ENCODE measurements around the gene FERMT3. TPM values are rescaled to one million over a fixed set of nuclear protein-coding genes. Genes with fewer than 3 reads are reported as not detected.

Gene FERMT3
- total RNA-seq, 1 donor from 2014 or later, result 4.7 TPM

GRCh38 chr11:64265176-64266160 lies 58.9 kb downstream of the FERMT3 start:
- H3K27me3 ChIP-seq (ENCODE audit: control insufficient read depth in 3 of 3, insufficient read depth in 3 of 3, low read length in 3 of 3), result no peaks in the 10 kb centered on the region

GRCh38 chr11:64266339-64266738 lies 59.8 kb downstream of the FERMT3 start:
- Histone ChIP-seq H3K27ac (ENCODE audit: low read depth, low read length) (no peak overlapping the region), H3K4me3 (ENCODE audit: low read length in 3 of 3) (no peak overlapping the region), H3K36me3 (ENCODE audit: control insufficient read depth in 3 of 3, insufficient read depth in 3 of 3, low read length in 3 of 3) (peaks cover 19 to 34% (median 30%) of the 10 kb centered on the region in 3 donors), H3K4me1 (ENCODE audit: control insufficient read depth in 3 of 3, insufficient read depth in 3 of 3, low read length in 3 of 3) (peaks cover 16 to 26% (median 21%) of the 10 kb centered on the region in 3 donors), H3K9me3 (ENCODE audit: control insufficient read depth in 3 of 3, low read length in 3 of 3) (no peaks in the 10 kb centered on the region), H3K9ac (ENCODE audit: low read depth in 1 of 3, low read length in 3 of 3) (no peak overlapping the region), H3K27me3 (ENCODE audit: control insufficient read depth in 3 of 3, insufficient read depth in 3 of 3, low read length in 3 of 3) (no peaks in the 10 kb centered on the region)

More at GRCh38 chr11:64265176-64266160, 58.9 kb downstream of the FERMT3 start:
- Histone ChIP-seq H3K4me1 (ENCODE audit: control insufficient read depth in 3 of 3, insufficient read depth in 3 of 3, low read length in 3 of 3) (peaks cover 16 to 26% (median 19%) of the 10 kb centered on the region in 3 donors), H3K27ac (ENCODE audit: low read depth, low read length) (no peak overlapping the region), H3K36me3 (ENCODE audit: control insufficient read depth in 3 of 3, insufficient read depth in 3 of 3, low read length in 3 of 3) (peaks cover 22 to 36% (median 32%) of the 10 kb centered on the region in 3 donors), H3K9me3 (ENCODE audit: control insufficient read depth in 3 of 3, low read length in 3 of 3) (no peaks in the 10 kb centered on the region), H3K4me3 (ENCODE audit: low read length in 3 of 3) (no peak overlapping the region), H3K9ac (ENCODE audit: low read depth in 1 of 3, low read length in 3 of 3) (no peak overlapping the region)

- Histone ChIP-seq H3K9me3 (ENCODE audit: control insufficient read depth in 3 of 3, low read length in 3 of 3) (no peaks in the 10 kb centered on the region), H3K4me3 (ENCODE audit: low read length in 3 of 3) (no peak overlapping the region), H3K27me3 (ENCODE audit: control insufficient read depth in 3 of 3, insufficient read depth in 3 of 3, low read length in 3 of 3) (no peaks in the 10 kb centered on the region), H3K4me1 (ENCODE audit: control insufficient read depth in 3 of 3, insufficient read depth in 3 of 3, low read length in 3 of 3) (peaks cover 23 to 32% (median 31%) of the 10 kb centered on the region in 3 donors), H3K27ac (ENCODE audit: low read depth, low read length) (peak overlapping the region; percentile 96), H3K9ac (ENCODE audit: low read depth in 1 of 3, low read length in 3 of 3) (peak overlapping the region; percentile 33 to 91 (median 38)), H3K36me3 (ENCODE audit: control insufficient read depth in 3 of 3, insufficient read depth in 3 of 3, low read length in 3 of 3) (peaks cover 19 to 28% (median 27%) of the 10 kb centered on the region in 3 donors)
Measured at GRCh38 chr11:64267207-64267945, 60.9 kb downstream of the FERMT3 start.

- Histone ChIP-seq H3K36me3 (ENCODE audit: control insufficient read depth in 3 of 3, insufficient read depth in 3 of 3, low read length in 3 of 3) (peaks cover 13 to 23% (median 19%) of the 10 kb centered on the region in 3 donors), H3K27ac (ENCODE audit: low read depth, low read length) (peak overlapping the region; percentile 96), H3K4me3 (ENCODE audit: low read length in 3 of 3) (peak overlapping the region; percentile 78 to 84 (median 80)), H3K9ac (ENCODE audit: low read depth in 1 of 3, low read length in 3 of 3) (peak overlapping the region; percentile 87 to 91 (median 90)), H3K9me3 (ENCODE audit: control insufficient read depth in 3 of 3, low read length in 3 of 3) (no peaks in the 10 kb centered on the region), H3K4me1 (ENCODE audit: control insufficient read depth in 3 of 3, insufficient read depth in 3 of 3, low read length in 3 of 3) (peaks cover 24 to 34% (median 32%) of the 10 kb centered on the region in 3 donors), H3K27me3 (ENCODE audit: control insufficient read depth in 3 of 3, insufficient read depth in 3 of 3, low read length in 3 of 3) (no peaks in the 10 kb centered on the region)
Measured at GRCh38 chr11:64268025-64268892, 61.7 kb downstream of the FERMT3 start.

GRCh38 chr11:64268893-64269539 lies 62.5 kb downstream of the FERMT3 start:
- H3K4me1 ChIP-seq (ENCODE audit: control insufficient read depth in 3 of 3, insufficient read depth in 3 of 3, low read length in 3 of 3), result peaks cover 24 to 34% (median 32%) of the 10 kb centered on the region in 3 donors
- H3K36me3 ChIP-seq (ENCODE audit: control insufficient read depth in 3 of 3, insufficient read depth in 3 of 3, low read length in 3 of 3), result peaks cover 9 to 19% (median 16%) of the 10 kb centered on the region in 3 donors
- H3K4me3 ChIP-seq (ENCODE audit: low read length in 3 of 3), result peak overlapping the region; percentile 78 to 84 (median 80)
- peak overlapping the region; percentile 96 for H3K27ac ChIP-seq (ENCODE audit: low read depth, low read length)
- H3K27me3 ChIP-seq (ENCODE audit: control insufficient read depth in 3 of 3, insufficient read depth in 3 of 3, low read length in 3 of 3), result no peaks in the 10 kb centered on the region
- no peaks in the 10 kb centered on the region for H3K9me3 ChIP-seq (ENCODE audit: control insufficient read depth in 3 of 3, low read length in 3 of 3)
- H3K9ac ChIP-seq (ENCODE audit: low read depth in 1 of 3, low read length in 3 of 3), result peak overlapping the region; percentile 87 to 91 (median 90)

- Histone ChIP-seq H3K9ac (ENCODE audit: low read depth in 1 of 3, low read length in 3 of 3) (peak overlapping the region; percentile 95 to 96 (median 96)), H3K4me1 (ENCODE audit: control insufficient read depth in 3 of 3, insufficient read depth in 3 of 3, low read length in 3 of 3) (peaks cover 24 to 34% (median 32%) of the 10 kb centered on the region in 3 donors), H3K27me3 (ENCODE audit: control insufficient read depth in 3 of 3, insufficient read depth in 3 of 3, low read length in 3 of 3) (no peaks in the 10 kb centered on the region), H3K9me3 (ENCODE audit: control insufficient read depth in 3 of 3, low read length in 3 of 3) (no peaks in the 10 kb centered on the region), H3K36me3 (ENCODE audit: control insufficient read depth in 3 of 3, insufficient read depth in 3 of 3, low read length in 3 of 3) (peaks cover 9 to 19% (median 13%) of the 10 kb centered on the region in 3 donors), H3K27ac (ENCODE audit: low read depth, low read length) (peak overlapping the region; percentile 96), H3K4me3 (ENCODE audit: low read length in 3 of 3) (peak overlapping the region; percentile 98 to 99 (median 98))
Measured at GRCh38 chr11:64269540-64270220, 63.2 kb downstream of the FERMT3 start.

Other genes starting within 250 kb of the FERMT3 start
- gene COX8A, start 232.1 kb upstream of the FERMT3 start, total RNA-seq, result 481 TPM
- 18.3 TPM for gene OTUB1, start 220.3 kb upstream of the FERMT3 start, total RNA-seq
- 0.52 TPM for gene FLRT1, start 170.8 kb upstream of the FERMT3 start, total RNA-seq
- 91.9 TPM for gene MACROD1, start 40.6 kb upstream of the FERMT3 start, total RNA-seq
- gene STIP1, start 20.6 kb upstream of the FERMT3 start, total RNA-seq, result 69.9 TPM
- 53.2 TPM for gene TRPT1, start 19.5 kb downstream of the FERMT3 start, total RNA-seq
- 17.2 TPM for gene NUDT22, start 19.6 kb downstream of the FERMT3 start, total RNA-seq
- gene DNAJC4, start 23.8 kb downstream of the FERMT3 start, total RNA-seq, result 18.8 TPM
- gene VEGFB, start 27.9 kb downstream of the FERMT3 start, total RNA-seq, result 24.5 TPM
- 26.1 TPM for gene FKBP2, start 34.4 kb downstream of the FERMT3 start, total RNA-seq
- 95.0 TPM for gene PPP1R14B, start 40.2 kb downstream of the FERMT3 start, total RNA-seq
- 9.4 TPM for gene PLCB3, start 44.8 kb downstream of the FERMT3 start, total RNA-seq
- 23.5 TPM for gene BAD, start 77.9 kb downstream of the FERMT3 start, total RNA-seq
- gene GPR137, start 79.1 kb downstream of the FERMT3 start, total RNA-seq, result 6.3 TPM
- gene KCNK4, start 84.6 kb downstream of the FERMT3 start, total RNA-seq, result not detected
- gene CATSPERZ, start 93.6 kb downstream of the FERMT3 start, total RNA-seq, result not detected
- 35.0 TPM for gene ESRRA, start 98.8 kb downstream of the FERMT3 start, total RNA-seq
- gene TRMT112, start 110.8 kb downstream of the FERMT3 start, total RNA-seq, result 247 TPM
- 144 TPM for gene PRDX5, start 111.4 kb downstream of the FERMT3 start, total RNA-seq
- gene CCDC88B, start 133.5 kb downstream of the FERMT3 start, total RNA-seq, result 2.6 TPM
- 13.6 TPM for gene RPS6KA4, start 152.4 kb downstream of the FERMT3 start, total RNA-seq